ENCODE data around the gene GDF2. TPM values are rescaled to one million over a fixed set of nuclear protein-coding genes. Genes with fewer than 3 reads are reported as not detected.

Gene GDF2
- total and polyA plus RNA-seq, 4 donors: not detected

DNA sequence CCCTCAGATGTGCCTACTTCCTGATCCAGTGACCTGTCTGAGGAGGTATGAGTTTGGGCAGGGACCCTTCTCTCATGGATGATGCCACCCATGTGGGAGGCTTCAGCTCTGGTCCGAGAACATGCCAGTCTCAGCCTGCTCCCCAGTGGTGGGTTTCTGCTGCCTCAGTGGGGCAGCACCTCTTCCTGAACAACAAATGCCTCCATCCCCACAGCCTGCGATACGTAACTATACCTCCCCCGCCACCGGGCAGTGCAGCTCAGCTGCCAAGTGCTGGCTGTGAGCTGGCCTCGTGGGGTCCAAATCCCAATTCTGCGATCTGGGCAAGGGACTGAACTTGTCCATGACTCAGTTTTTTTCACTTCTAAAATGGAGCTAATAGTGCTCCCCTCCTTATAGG is 19.1 kb upstream of the GDF2 start:
- DNase-seq: no peak
- 79 to 87% methylated on average over 7 of the region's 7 CpGs for WGBS, 2 donors
- no peak for ATAC-seq (ENCODE audit: insufficient read depth, low FRiP score)
- TF ChIP-seq, protein P1, sequence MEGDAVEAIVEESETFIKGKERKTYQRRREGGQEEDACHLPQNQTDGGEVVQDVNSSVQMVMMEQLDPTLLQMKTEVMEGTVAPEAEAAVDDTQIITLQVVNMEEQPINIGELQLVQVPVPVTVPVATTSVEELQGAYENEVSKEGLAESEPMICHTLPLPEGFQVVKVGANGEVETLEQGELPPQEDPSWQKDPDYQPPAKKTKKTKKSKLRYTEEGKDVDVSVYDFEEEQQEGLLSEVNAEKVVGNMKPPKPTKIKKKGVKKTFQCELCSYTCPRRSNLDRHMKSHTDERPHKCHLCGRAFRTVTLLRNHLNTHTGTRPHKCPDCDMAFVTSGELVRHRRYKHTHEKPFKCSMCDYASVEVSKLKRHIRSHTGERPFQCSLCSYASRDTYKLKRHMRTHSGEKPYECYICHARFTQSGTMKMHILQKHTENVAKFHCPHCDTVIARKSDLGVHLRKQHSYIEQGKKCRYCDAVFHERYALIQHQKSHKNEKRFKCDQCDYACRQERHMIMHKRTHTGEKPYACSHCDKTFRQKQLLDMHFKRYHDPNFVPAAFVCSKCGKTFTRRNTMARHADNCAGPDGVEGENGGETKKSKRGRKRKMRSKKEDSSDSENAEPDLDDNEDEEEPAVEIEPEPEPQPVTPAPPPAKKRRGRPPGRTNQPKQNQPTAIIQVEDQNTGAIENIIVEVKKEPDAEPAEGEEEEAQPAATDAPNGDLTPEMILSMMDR (IDR thresholded peaks at IDR 0.05; ENCODE audit: control extremely low read depth, extremely low read depth): no peak
- Histone ChIP-seq H3K4me1 (ENCODE audit: control insufficient read depth in 5 of 5, insufficient read depth in 5 of 5, low read length in 5 of 5) (peaks cover 0 to 83% (median 40%) of the 10 kb centered on the region in 5 donors), H3K4me3 (no peak overlapping the region), H3K36me3 (ENCODE audit: control insufficient read depth in 4 of 4, insufficient read depth in 4 of 4, low read length in 4 of 4) (peaks cover 0 to 40% (median 13%) of the 10 kb centered on the region in 4 donors), H3K9ac (ENCODE audit: insufficient read depth in 1 of 2, low read length in 2 of 2) (peak overlapping the region; percentile 41 to 76), H3K27ac (ENCODE audit: low read depth in 1 of 2, low read length in 1 of 2) (no peak overlapping the region), H3K27me3 (ENCODE audit: control insufficient read depth in 3 of 3, insufficient read depth in 3 of 3, low read length in 2 of 3) (peaks cover 0 to 9% (median 7%) of the 10 kb centered on the region in 3 donors), H3K9me3 (ENCODE audit: control insufficient read depth in 4 of 4, insufficient read depth in 3 of 4, low read length in 3 of 4) (no peaks in the 10 kb centered on the region)

DNA sequence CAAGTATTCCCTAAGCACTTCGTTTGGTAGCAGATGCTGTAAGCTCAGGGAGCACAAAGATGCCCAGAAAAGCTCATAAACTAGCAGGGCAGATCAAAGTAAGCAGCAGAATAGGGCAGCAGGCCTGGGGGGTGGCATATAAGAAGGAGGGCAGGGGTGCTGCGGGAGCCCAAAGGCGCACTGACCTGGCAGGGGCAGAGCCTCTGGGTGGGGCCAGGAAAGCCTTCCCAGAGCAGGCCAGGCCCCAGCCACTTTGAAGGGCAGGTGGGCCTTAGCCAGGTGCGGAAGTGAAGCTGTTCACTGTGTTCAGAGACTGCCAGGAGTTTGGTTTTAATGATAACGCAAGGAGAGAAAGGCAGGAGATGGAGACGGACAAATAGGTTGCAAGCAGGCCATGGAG is 18.4 kb upstream of the GDF2 start:
- Histone ChIP-seq H3K4me1 (ENCODE audit: control insufficient read depth in 5 of 5, insufficient read depth in 5 of 5, low read length in 5 of 5) (peaks cover 0 to 84% (median 33%) of the 10 kb centered on the region in 5 donors), H3K36me3 (ENCODE audit: control insufficient read depth in 4 of 4, insufficient read depth in 4 of 4, low read length in 4 of 4) (peaks cover 0 to 40% (median 15%) of the 10 kb centered on the region in 4 donors), H3K9ac (ENCODE audit: insufficient read depth in 1 of 2, low read length in 2 of 2) (peak overlapping the region in 1 of 2 donors; percentile 76), H3K27me3 (ENCODE audit: control insufficient read depth in 3 of 3, insufficient read depth in 3 of 3, low read length in 2 of 3) (peaks cover 0 to 9% (median 7%) of the 10 kb centered on the region in 3 donors), H3K9me3 (ENCODE audit: control insufficient read depth in 4 of 4, insufficient read depth in 3 of 4, low read length in 3 of 4) (no peaks in the 10 kb centered on the region), H3K4me3 (no peak overlapping the region), H3K27ac (ENCODE audit: low read depth in 1 of 2, low read length in 1 of 2) (no peak overlapping the region)
- no peak for DNase-seq
- 85 to 91% methylated on average over 6 of the region's 6 CpGs for WGBS, 2 donors
- no peak for ATAC-seq (ENCODE audit: insufficient read depth, low FRiP score)
- TF ChIP-seq, protein P1 (IDR thresholded peaks at IDR 0.05; ENCODE audit: control extremely low read depth, extremely low read depth): no peak

DNA sequence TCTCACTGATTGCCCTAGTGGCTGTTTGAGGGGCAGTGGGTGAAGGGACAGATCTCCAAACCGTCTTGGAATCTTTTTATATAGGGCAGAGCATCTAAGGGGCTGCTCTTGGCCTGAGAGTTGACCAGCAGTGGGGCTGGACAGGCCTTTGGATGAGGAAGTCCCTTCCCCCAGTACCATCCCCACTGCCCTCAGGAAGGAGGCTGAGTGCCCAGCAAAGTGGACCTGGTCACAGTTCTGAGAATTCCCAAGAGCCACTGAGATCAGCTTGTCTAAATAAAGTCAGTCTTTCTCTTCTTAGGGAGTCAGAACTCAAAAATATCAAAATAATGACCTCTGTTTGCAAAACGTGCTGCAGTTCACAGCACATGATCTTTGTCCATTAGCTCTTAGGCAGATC is 16.7 kb upstream of the GDF2 start:
- TF ChIP-seq, protein P1 (IDR thresholded peaks at IDR 0.05; ENCODE audit: control extremely low read depth, extremely low read depth): no peak
- DNase-seq (no peak), ATAC-seq (ENCODE audit: insufficient read depth, low FRiP score) (no peak)
- WGBS, 2 donors: 51 to 66% methylated on average over 2 of the region's 2 CpGs
- Histone ChIP-seq H3K9ac (ENCODE audit: insufficient read depth in 1 of 2, low read length in 2 of 2) (no peak overlapping the region), H3K4me3 (no peak overlapping the region), H3K27ac (ENCODE audit: low read depth in 1 of 2, low read length in 1 of 2) (no peak overlapping the region), H3K4me1 (ENCODE audit: control insufficient read depth in 5 of 5, insufficient read depth in 5 of 5, low read length in 5 of 5) (peaks cover 0 to 85% (median 26%) of the 10 kb centered on the region in 5 donors), H3K27me3 (ENCODE audit: control insufficient read depth in 3 of 3, insufficient read depth in 3 of 3, low read length in 2 of 3) (peaks cover 0 to 4% (median 4%) of the 10 kb centered on the region in 3 donors), H3K36me3 (ENCODE audit: control insufficient read depth in 4 of 4, insufficient read depth in 4 of 4, low read length in 4 of 4) (peaks cover 0 to 42% (median 15%) of the 10 kb centered on the region in 4 donors), H3K9me3 (ENCODE audit: control insufficient read depth in 4 of 4, insufficient read depth in 3 of 4, low read length in 3 of 4) (no peaks in the 10 kb centered on the region)

Data from lung (tissue), 12 donors.